IPS DF 6.9 (cell line): ENCODE results near the gene ENDOD1.

ENCODE experiments used
- DNase-seq: peaks from one replicate; pipeline ENCODE4 v3.0.0-alpha.2; 2013; ENCODE audit warnings: low read depth, low spot score
- H3K27ac ChIP-seq: one replicate; pipeline ENCODE4 v1.5.1; 2013; ENCODE audit warnings: low read length, control low read depth
- H3K27me3 ChIP-seq: 2 replicates; pipeline ENCODE4 v1.6.1; 2013; ENCODE audit warnings: mild to moderate bottlenecking, low read length; ENCODE audit not compliant: control insufficient read depth, insufficient read depth
- H3K36me3 ChIP-seq: 2 replicates; pipeline ENCODE4 v1.6.1; 2013; ENCODE audit warnings: low read length; ENCODE audit not compliant: control insufficient read depth, insufficient read depth
- H3K4me1 ChIP-seq: 2 replicates; pipeline ENCODE4 v1.6.1; 2013; ENCODE audit warnings: low read length; ENCODE audit not compliant: control insufficient read depth, insufficient read depth
- H3K4me3 ChIP-seq: 2 replicates; pipeline ENCODE4 v1.5.1; 2013; ENCODE audit warnings: mild to moderate bottlenecking, low read length
- H3K9me3 ChIP-seq: 2 replicates; pipeline ENCODE4 v1.6.1; 2013; ENCODE audit warnings: low read length, inconsistent platforms; ENCODE audit not compliant: control insufficient read depth, insufficient read depth
- WGBS: extraction: QIAGEN DNeasy Blood & Tissue Kit; methylation state at CpG from one replicate; pipeline ENCODE4 v1.1.7; 2013; ENCODE audit warnings: mixed read lengths, missing lambda C conversion rate; ENCODE audit not compliant: insufficient read length, insufficient coverage; 5-methylcytosine and 5-hydroxymethylcytosine counted together

ENDOD1 gene

DNA sequence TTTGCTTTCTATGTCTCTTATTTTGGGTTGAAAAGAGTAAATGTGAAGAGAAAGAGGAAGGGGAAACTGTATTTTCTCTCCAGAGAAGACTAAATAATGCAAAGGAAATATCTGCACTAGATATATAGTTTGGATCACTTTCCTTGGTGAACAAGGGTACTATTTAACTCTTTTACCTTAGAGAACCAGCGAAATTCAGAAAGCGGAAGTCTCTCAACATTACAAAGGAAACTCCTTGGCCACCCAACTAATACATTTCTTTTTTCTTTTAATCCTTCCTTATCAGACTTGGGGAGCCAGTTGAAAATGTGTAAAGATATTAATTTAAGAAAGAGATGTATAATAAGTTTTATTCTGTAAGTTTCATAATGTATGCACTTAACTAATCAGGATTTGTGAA, 77.1 kb downstream of the ENDOD1 start:
- no peaks in the 10 kb centered on the region for H3K9me3 ChIP-seq
- H3K36me3 ChIP-seq = no peaks in the 10 kb centered on the region; the same call in 1 of the 2 replicates
- no peak overlapping the region for H3K27ac ChIP-seq
- no CpG with 5 or more reads among the region's 2 CpGs for WGBS
- peaks cover 3% of the 10 kb centered on the region; the same call in 1 of the 2 replicates for H3K4me1 ChIP-seq
- DNase-seq = no peak
- no peak overlapping the region for H3K4me3 ChIP-seq
- no peaks in the 10 kb centered on the region for H3K27me3 ChIP-seq

GRCh38 chr11:95170294-95170693, 80.6 kb downstream of the ENDOD1 start:
- no peak overlapping the region for H3K4me3 ChIP-seq

GRCh38 chr11:95175818-95176380, 86.3 kb downstream of the ENDOD1 start:
- no peaks in the 10 kb centered on the region for H3K4me1 ChIP-seq
- H3K27ac ChIP-seq = no peak overlapping the region
- no peaks in the 10 kb centered on the region for H3K27me3 ChIP-seq
- no peaks in the 10 kb centered on the region; the same call in 1 of the 2 replicates for H3K36me3 ChIP-seq
- WGBS = no CpG with 5 or more reads among the region's 4 CpGs
- DNase-seq = no peak
- no peaks in the 10 kb centered on the region for H3K9me3 ChIP-seq
- H3K4me3 ChIP-seq = no peak overlapping the region

More at GRCh38 chr11:95170294-95170693, 80.6 kb downstream of the ENDOD1 start:
- H3K9me3 ChIP-seq = no peaks in the 10 kb centered on the region
- no peak for DNase-seq
- no peak overlapping the region for H3K27ac ChIP-seq
- H3K27me3 ChIP-seq = no peaks in the 10 kb centered on the region
- no CpG with 5 or more reads among the region's 5 CpGs for WGBS
- no peaks in the 10 kb centered on the region; the same call in 1 of the 2 replicates for H3K36me3 ChIP-seq
- peaks cover 3% of the 10 kb centered on the region; the same call in 1 of the 2 replicates for H3K4me1 ChIP-seq
